SK-N-SH (cell line): ENCODE results near the gene DRAP1.

Source experiments
- TF ChIP-seq, protein P1 (sequence below): fragments of 150-350 bp; IDR thresholded peaks from 2 replicates; pipeline ENCODE4 v1.6.1; 2017; ENCODE audit warnings: antibody characterized with exemption, low read length, low read depth, borderline replicate concordance
- TF ChIP-seq, protein P2 (sequence below): fragments of 200-600 bp; sonication (generic); IDR thresholded peaks from 2 replicates; pipeline ENCODE4 v1.6.1; 2017; ENCODE audit warnings: antibody characterized with exemption, mild to moderate bottlenecking, moderate library complexity
- TF ChIP-seq, protein P3 (sequence below): IDR thresholded peaks from 2 replicates; pipeline ENCODE4 v1.4.0; 2012; ENCODE audit warnings: low read depth

DNA sequence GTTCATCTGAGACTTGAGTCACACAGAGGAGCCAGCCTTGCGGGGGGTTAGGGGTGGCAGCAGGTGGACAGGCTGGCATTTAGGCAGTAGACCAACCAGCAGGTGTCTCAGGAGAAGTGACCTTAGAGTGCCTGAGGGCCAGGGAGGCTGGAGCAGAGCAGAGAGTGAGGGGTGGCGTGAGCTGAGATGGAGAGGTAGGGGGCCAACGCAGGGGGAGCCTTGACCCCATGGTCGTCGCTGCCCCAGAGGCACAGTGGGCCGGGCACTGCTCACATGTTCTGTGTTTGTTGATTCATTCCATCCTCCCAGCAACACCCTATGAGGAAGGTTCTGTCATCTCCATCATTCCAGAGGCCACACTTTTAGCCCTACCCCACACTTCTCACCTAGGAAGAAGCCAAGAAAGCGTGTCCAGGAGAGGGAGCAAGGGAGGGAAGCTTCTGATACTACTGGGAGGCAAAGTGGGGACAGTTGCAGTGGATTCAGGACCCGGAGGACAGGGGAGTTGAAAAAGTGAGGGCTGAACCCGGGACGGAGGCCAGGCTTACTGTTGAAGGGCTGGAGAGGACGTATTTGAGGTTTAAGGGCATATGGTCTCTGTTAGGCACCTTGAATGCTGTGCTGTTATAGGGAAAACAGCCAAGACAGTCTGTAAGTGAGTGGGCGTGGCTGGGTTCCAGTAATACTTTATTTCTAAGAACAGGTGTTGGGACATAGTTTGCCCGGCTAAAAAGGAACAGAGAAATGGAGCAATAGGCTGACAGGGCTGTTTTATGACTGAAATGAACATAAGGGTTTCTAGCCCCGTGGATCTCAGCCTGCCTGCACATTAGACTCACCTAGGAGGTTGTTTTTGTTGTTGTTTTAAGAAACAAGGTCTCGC, 49.6 kb downstream of the DRAP1 start:
- TF ChIP-seq, protein P1, sequence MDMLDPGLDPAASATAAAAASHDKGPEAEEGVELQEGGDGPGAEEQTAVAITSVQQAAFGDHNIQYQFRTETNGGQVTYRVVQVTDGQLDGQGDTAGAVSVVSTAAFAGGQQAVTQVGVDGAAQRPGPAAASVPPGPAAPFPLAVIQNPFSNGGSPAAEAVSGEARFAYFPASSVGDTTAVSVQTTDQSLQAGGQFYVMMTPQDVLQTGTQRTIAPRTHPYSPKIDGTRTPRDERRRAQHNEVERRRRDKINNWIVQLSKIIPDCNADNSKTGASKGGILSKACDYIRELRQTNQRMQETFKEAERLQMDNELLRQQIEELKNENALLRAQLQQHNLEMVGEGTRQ, result no peak
- TF ChIP-seq, protein P2, sequence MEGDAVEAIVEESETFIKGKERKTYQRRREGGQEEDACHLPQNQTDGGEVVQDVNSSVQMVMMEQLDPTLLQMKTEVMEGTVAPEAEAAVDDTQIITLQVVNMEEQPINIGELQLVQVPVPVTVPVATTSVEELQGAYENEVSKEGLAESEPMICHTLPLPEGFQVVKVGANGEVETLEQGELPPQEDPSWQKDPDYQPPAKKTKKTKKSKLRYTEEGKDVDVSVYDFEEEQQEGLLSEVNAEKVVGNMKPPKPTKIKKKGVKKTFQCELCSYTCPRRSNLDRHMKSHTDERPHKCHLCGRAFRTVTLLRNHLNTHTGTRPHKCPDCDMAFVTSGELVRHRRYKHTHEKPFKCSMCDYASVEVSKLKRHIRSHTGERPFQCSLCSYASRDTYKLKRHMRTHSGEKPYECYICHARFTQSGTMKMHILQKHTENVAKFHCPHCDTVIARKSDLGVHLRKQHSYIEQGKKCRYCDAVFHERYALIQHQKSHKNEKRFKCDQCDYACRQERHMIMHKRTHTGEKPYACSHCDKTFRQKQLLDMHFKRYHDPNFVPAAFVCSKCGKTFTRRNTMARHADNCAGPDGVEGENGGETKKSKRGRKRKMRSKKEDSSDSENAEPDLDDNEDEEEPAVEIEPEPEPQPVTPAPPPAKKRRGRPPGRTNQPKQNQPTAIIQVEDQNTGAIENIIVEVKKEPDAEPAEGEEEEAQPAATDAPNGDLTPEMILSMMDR, result no peak
- TF ChIP-seq, protein P3, sequence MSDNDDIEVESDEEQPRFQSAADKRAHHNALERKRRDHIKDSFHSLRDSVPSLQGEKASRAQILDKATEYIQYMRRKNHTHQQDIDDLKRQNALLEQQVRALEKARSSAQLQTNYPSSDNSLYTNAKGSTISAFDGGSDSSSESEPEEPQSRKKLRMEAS, result no peak
